CD4-positive, alpha-beta T cell (primary cell): ENCODE data around the gene ADAMTS3. TPM values are rescaled to one million over a fixed set of nuclear protein-coding genes. Genes with fewer than 3 reads are reported as not detected.

ENCODE experiments used
- ATAC-seq: fragments of 200-7000 bp; cut with Tn5 transposase; one replicate; pipeline ENCODE4 v1.10.0; 2022; ENCODE audit warnings: mild to moderate bottlenecking; ENCODE audit not compliant: poor library complexity
- CTCF ChIA-PET: fragments of 350-600 bp; sonication (Branson Sonifier 250); formaldehyde crosslinking; loops from one replicate; lab custom pipeline; 2021; ENCODE audit warnings: antibody characterized with exemption, inconsistent platforms; lab: Charles Lee
- POLR2A ChIA-PET: fragments of 350-600 bp; sonication (Branson Sonifier 250); formaldehyde crosslinking; loops from one replicate; lab custom pipeline; 2021; ENCODE audit warnings: antibody characterized with exemption, inconsistent platforms; lab: Charles Lee
- DNase-seq, 14 experiments: peaks; one replicate each; pipeline ENCODE4 v3.0.0-alpha.2; 2013 to 2020; ENCODE audit warnings: mixed read lengths in 2 of 14
- H3K27ac ChIP-seq, 2 donors: one replicate each; pipeline versions ENCODE4 v1.5.1 to v1.7.0; 2013; ENCODE audit warnings: low read length in 2 of 2, low read depth in 1 of 2, mild to moderate bottlenecking in 1 of 2
- H3K27me3 ChIP-seq, 2 experiments: 1 replicate in 1 of 2; 2 replicates in 1 of 2; pipeline versions ENCODE4 v1.6.1 to v1.7.0; 2013; ENCODE audit warnings: low read length in 2 of 2, control low read depth in 1 of 2, mild to moderate bottlenecking in 1 of 2, moderate library complexity in 1 of 2; ENCODE audit not compliant: insufficient read depth in 2 of 2, control insufficient read depth in 1 of 2
- H3K36me3 ChIP-seq: one replicate; pipeline ENCODE4 v1.6.1; 2013; ENCODE audit warnings: low read length, control low read depth; ENCODE audit not compliant: insufficient read depth
- H3K4me1 ChIP-seq: one replicate; pipeline ENCODE4 v1.6.1; 2013; ENCODE audit warnings: low read length, control low read depth; ENCODE audit not compliant: insufficient read depth
- H3K4me3 ChIP-seq: one replicate; pipeline ENCODE4 v1.5.1; 2013; ENCODE audit warnings: mild to moderate bottlenecking, low read length, moderate library complexity
- H3K9me3 ChIP-seq, 2 experiments: 1 replicate in 1 of 2; 2 replicates in 1 of 2; pipeline versions ENCODE4 v1.6.1 to v1.7.0; 2013; ENCODE audit warnings: low read length in 2 of 2, mild to moderate bottlenecking in 2 of 2, control low read depth in 1 of 2, moderate library complexity in 1 of 2; ENCODE audit not compliant: control insufficient read depth in 1 of 2, insufficient read depth in 1 of 2
- H3K27ac Mint-ChIP-seq: one replicate; pipeline ENCODE4 v1.8.0; 2020; ENCODE audit warnings: mixed read lengths
- H3K27me3 Mint-ChIP-seq: one replicate; pipeline ENCODE4 v1.8.0; 2021; ENCODE audit warnings: mixed read lengths
- H3K36me3 Mint-ChIP-seq: one replicate; pipeline ENCODE4 v1.8.0; 2021; ENCODE audit warnings: low read depth, mixed read lengths
- H3K4me1 Mint-ChIP-seq: one replicate; pipeline ENCODE4 v1.8.0; 2021; ENCODE audit warnings: low read depth, mixed read lengths
- H3K4me3 Mint-ChIP-seq: one replicate; pipeline ENCODE4 v1.8.0; 2020; ENCODE audit warnings: mild to moderate bottlenecking, mixed read lengths
- H3K9me3 Mint-ChIP-seq: one replicate; pipeline ENCODE4 v1.8.0; 2020; ENCODE audit warnings: mixed read lengths
- intact Hi-C, 2 experiments: fragments of 100-400 bp; cut with DNase I in 1 of 2; cut with micrococcal nuclease in 1 of 2; formaldehyde crosslinking; loops; one replicate each; pipeline versions ENCODE4 v1.15.1 to v1.9.0; 2023 to 2025; cut with DNase I, micrococcal nuclease
- total RNA-seq, 174 experiments: library from RNA in 2 of 174; stranded (reverse) in 2 of 174; gene quantifications; one replicate each; pipeline ENCODE4 v1.2.3 and lab custom pipeline; 2021 to 2026
- TF ChIP-seq, protein P1 (sequence below): fragments of 200-600 bp; IDR thresholded peaks from one replicate; pipeline ENCODE4 v1.8.0; 2022; ENCODE audit warnings: antibody characterized with exemption, mild to moderate bottlenecking

The ADAMTS3 gene
- total RNA-seq, 2 experiments from 2014 or later, result not detected

- H3K27me3 ChIP-seq, result no peaks in the 10 kb centered on the region
- Mint-ChIP-seq H3K9me3 (no peaks in the 10 kb centered on the region), H3K4me1 (no peaks in the 10 kb centered on the region), H3K27ac (no peak overlapping the region), H3K36me3 (no peaks in the 10 kb centered on the region), H3K4me3 (no peak overlapping the region), H3K27me3 (peaks cover 14% of the 10 kb centered on the region)
- CTCF ChIA-PET, result interaction anchor here (0.6 kb wide), 1 partner anchor 86 kb away, joined by 3 read pairs; no protein-coding TSS in a partner anchor
- H3K27ac ChIP-seq, result no peak overlapping the region
- POLR2A ChIA-PET, result no interaction called here
- no peak overlapping the region for H3K4me3 ChIP-seq
- no peaks in the 10 kb centered on the region for H3K4me1 ChIP-seq
- ATAC-seq (no peak), DNase-seq (peak in 2 of 14 experiments; percentile 1 to 4)
- H3K36me3 ChIP-seq, result no peaks in the 10 kb centered on the region
- intact Hi-C loops, result no loop called here
- TF ChIP-seq, protein P1, sequence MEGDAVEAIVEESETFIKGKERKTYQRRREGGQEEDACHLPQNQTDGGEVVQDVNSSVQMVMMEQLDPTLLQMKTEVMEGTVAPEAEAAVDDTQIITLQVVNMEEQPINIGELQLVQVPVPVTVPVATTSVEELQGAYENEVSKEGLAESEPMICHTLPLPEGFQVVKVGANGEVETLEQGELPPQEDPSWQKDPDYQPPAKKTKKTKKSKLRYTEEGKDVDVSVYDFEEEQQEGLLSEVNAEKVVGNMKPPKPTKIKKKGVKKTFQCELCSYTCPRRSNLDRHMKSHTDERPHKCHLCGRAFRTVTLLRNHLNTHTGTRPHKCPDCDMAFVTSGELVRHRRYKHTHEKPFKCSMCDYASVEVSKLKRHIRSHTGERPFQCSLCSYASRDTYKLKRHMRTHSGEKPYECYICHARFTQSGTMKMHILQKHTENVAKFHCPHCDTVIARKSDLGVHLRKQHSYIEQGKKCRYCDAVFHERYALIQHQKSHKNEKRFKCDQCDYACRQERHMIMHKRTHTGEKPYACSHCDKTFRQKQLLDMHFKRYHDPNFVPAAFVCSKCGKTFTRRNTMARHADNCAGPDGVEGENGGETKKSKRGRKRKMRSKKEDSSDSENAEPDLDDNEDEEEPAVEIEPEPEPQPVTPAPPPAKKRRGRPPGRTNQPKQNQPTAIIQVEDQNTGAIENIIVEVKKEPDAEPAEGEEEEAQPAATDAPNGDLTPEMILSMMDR, result no peak
- H3K9me3 ChIP-seq, result no peaks in the 10 kb centered on the region
Measured at GRCh38 chr4:72505314-72505744, 63.7 kb downstream of the ADAMTS3 start.

- H3K4me1 Mint-ChIP-seq, result no peaks in the 10 kb centered on the region
- H3K36me3 Mint-ChIP-seq, result no peaks in the 10 kb centered on the region
- DNase-seq, result no peak
- Histone ChIP-seq H3K4me3 (no peak overlapping the region), H3K36me3 (no peaks in the 10 kb centered on the region), H3K27ac (no peak overlapping the region), H3K27me3 (no peaks in the 10 kb centered on the region), H3K4me1 (no peaks in the 10 kb centered on the region), H3K9me3 (no peaks in the 10 kb centered on the region)
- POLR2A ChIA-PET, result no interaction called here
- peaks cover 3% of the 10 kb centered on the region for H3K9me3 Mint-ChIP-seq
- no peak overlapping the region for H3K4me3 Mint-ChIP-seq
- CTCF ChIA-PET, result no interaction called here
- ATAC-seq, result no peak
- TF ChIP-seq, protein P1, result no peak
- peaks cover 5% of the 10 kb centered on the region for H3K27me3 Mint-ChIP-seq
- no peak overlapping the region for H3K27ac Mint-ChIP-seq
- intact Hi-C loops, result no loop called here
Measured at GRCh38 chr4:72500214-72500613, 68.8 kb downstream of the ADAMTS3 start.

- H3K9me3 Mint-ChIP-seq, result peaks cover 12% of the 10 kb centered on the region
- ATAC-seq (no peak), DNase-seq (no peak)
- H3K4me3 Mint-ChIP-seq, result no peak overlapping the region
- no peaks in the 10 kb centered on the region for H3K4me1 ChIP-seq
- CTCF ChIA-PET, result no interaction called here
- POLR2A ChIA-PET, result no interaction called here
- no peaks in the 10 kb centered on the region for H3K27me3 ChIP-seq
- intact Hi-C loops, result no loop called here
- H3K27me3 Mint-ChIP-seq, result no peaks in the 10 kb centered on the region
- TF ChIP-seq, protein P1, result no peak
- no peak overlapping the region for H3K27ac ChIP-seq
- peaks cover 0 to 4% of the 10 kb centered on the region in 2 experiments for H3K9me3 ChIP-seq
- H3K36me3 Mint-ChIP-seq, result no peaks in the 10 kb centered on the region
- no peaks in the 10 kb centered on the region for H3K36me3 ChIP-seq
- H3K27ac Mint-ChIP-seq, result no peak overlapping the region
- H3K4me3 ChIP-seq, result no peak overlapping the region
- no peaks in the 10 kb centered on the region for H3K4me1 Mint-ChIP-seq
Measured at GRCh38 chr4:72496119-72496518, 72.9 kb downstream of the ADAMTS3 start.
